Activated CD4-positive, alpha-beta T cell treated with anti-CD3 and anti-CD28 coated beads, Interleukin-2, Interleukin-6, amounts not matched to agents 100 ng/mL and 50 ng/mL, durations not matched to agents 16 hours and 8 hours (primary cell): ENCODE results near the gene SEC14L6.
"Not testable (repeated sequence)": the region's sequence is repeated elsewhere in the genome, so short reads cannot be mapped to it uniquely, and the experiment has no call there.

Experiments
- DNase-seq: peaks from one replicate; pipeline ENCODE4 v3.0.0-alpha.2; 2020

Gene SEC14L6

DNA sequence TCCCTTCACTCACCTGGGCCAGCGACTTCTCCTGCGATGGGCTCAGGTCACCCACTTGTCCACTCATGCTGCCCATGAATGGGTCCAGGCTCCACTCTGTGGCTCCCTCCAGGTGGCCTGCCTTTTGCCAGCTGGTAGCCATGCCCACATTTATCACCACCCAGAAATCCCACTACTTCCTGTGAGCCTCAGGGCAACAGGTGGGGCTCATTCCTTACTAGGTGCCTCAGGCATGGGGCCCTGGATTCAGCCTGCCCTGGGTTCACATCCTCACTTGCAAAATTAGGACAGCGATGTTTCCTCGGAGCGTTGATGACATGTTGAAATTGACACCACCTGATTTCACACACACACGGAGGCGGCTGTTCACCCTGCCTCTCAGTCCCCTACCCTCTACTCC is at the start of gene SEC14L6:
Gene SEC14L6 (minus strand): TSS at position 126 of the 400 bp plus-strand sequence. CDS start 59 bp downstream, at position 67.
- no peak for DNase-seq

DNA sequence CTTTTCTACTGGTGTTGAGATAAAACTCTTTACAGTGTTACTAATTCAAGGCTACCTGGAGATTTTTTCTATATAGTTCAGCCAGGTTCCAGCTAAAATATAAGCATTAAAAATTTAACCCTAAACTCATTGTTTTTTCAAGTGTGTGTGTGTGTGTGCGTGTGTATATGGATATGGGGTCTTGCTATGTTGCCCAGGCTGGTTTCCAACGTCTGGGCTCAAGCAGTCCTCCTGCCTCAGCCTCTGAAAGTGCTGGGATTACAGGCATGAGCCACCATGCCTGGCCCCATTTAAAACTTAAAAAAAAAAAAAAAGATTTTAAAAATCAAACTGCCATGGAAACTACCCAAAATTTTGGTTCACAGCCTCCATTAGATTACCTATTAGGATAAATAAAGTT is 49.7 kb upstream of the SEC14L6 start:
- DNase-seq = no peak

DNA sequence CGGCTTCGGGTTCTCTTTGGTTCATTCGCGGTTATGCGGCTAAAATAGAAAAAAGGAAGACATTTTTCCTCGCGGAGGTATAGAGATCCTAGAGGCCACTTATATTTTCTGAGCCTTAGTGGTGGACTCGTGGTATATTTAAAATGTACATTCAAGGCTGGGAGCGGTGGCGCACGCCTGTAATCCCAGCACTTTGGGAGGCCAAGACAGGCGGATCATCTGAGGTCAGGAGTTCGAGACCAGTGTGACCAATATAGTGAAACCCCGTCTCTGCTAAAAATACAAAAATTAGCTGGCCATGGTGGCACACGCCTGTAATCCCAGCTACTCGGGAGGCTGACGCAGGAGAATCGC is 45.8 kb upstream of the SEC14L6 start:
- not testable (repeated sequence) for DNase-seq

DNA sequence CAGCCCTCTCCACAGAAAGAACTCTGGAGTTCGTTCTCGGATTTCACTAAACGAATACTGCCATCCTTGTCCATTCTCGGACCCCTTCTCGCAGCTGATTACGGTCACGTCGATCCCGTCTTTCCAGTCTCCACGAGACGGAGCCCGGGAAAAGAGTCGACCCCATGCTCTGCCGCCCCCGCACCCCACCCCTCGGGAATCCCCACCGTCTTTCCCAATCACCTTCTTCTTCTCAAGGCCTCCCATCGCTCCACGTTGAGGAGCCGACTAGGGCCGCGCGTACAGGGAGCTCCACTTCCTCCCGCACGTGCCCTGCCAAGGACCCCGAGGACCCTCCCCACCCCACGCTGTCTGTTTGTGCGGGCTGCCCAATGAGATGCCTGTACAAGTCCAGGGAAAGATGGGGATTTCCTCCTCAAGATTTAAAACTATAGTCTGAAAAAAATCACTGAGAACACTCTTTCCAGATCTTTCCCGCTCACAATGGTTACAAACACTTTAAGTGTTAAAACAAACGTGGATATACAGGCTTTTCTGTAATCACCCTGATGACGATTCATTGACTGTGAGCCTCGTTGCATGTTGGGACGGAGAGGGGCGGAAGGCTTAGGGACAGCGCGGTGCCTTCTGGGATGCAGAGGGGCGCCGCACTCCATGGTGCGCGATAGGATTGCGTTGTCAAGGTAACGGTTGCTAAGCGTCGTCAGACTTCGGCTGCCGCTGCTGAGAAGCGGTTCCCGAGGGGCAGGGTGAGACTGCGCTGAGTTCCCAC is 45.2 kb upstream of the SEC14L6 start, which contains the start of gene PES1:
Gene PES1 (minus strand): TSS at position 323 of the 772 bp plus-strand sequence. CDS start 77 bp downstream, at position 246.
- DNase-seq = peak; percentile 96

DNA sequence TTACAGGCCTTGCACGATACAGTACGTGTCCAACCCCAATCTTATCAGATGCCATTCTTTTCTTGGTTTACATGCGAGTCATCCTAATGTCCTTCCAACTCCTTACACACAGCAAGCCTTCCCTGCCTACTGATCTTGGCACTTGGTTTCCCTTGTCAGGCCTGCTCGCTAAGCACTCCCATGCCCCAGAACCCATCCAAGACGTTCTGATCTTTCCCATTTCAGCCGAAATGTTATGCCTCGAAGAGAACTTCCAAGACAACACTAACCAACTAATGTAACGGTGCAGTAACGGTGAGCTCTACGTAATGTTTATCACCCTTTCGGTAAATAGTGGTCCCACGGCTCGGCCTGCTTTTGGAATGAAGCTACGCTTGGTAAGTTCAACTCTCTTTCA is 44.6 kb upstream of the SEC14L6 start:
- no peak for DNase-seq

DNA sequence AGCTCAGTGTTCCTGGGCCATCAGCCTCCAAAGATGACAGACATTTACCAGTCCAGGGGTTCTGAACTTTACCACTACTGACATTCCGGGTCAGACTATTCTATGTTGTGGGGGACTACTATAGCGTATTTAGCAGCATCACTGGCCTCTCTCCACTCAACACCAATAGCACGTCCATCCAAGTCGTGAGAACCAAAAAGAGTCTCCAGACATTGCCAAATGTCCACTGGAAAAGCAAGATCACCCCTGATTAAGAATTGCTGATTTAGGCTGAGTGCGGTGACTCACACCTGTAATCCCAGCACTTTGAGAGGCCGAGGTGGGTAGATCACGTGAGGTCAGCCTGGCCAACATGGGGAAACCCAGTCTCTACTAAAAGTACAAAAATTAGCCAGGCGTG is 39.9 kb upstream of the SEC14L6 start:
- DNase-seq = no peak

DNA sequence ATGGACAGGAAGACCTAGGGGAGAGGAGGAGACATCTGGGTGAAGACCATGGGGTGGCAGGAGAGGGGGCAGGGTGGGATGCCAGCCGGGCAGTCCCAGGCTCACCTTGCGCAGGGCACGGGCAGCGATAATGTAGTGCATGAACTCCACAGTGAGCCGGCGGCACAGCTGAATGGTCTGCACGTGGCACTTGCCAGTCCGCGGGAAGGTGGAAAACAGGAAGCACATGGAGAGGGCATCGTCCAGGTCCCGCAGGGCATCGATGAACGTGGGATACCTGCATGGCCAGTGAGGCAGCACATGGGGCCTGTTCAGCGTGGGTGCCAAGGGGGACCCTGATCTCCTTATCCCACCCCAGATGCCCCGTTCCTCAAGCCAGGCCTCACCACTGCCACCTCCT is 37.9 kb upstream of the SEC14L6 start:
- no peak for DNase-seq

DNA sequence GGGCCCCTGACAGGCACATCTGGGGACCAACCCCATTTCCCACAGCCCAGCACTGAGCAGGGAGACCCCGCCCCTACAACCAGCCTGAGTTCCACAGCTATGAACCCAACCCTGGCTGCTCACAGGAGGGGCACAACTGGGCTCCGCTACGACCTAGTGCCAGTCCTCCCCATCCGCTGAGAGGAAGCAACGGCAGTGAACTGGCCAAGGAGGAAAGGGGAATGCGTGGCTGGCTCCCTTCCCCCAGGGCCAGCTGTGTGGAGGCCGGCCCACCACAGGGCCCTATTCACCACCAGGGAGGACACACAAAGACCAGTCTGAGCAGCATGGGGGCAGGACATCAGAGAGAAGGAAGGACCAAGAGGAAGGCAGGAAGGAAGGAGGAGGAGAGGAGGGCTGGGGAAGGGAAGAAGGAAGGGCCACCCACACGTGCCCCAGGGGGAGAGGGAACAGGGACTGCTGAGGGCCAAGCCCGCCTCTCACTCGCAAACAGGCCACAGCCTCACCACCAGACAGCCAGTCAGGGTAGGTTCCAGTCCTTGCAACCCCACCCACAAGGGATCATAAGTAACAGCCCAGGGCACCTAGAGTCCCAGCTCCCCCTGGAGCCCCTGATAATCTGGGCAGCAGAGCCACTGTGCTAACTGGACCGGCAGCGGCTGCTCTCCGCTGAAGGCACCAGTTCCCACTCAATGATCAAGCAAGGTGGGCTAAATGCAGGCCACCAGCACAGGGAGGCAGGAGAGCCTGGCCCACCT is 36.4 kb upstream of the SEC14L6 start:
- DNase-seq = no peak

DNA sequence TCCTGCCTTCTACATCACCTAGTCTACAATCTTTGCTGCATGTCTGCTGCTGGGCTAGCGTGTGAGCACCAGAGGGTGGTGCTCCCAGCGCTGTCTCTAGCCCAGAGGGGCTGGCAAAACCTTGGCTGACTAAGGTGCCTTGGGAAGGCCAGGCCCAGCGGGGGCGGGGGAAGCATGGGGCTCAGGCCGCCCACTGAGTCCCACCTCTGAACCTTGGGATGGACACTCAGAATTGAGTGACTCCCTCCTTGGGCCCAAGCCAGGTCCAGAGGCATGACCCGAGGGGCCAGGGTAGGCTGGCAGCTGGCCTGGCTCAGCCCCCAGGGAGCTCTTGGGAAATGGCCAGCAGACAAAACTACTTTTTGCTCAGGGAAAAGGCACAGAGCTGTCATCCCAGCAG is 35.5 kb upstream of the SEC14L6 start:
- no peak for DNase-seq

DNA sequence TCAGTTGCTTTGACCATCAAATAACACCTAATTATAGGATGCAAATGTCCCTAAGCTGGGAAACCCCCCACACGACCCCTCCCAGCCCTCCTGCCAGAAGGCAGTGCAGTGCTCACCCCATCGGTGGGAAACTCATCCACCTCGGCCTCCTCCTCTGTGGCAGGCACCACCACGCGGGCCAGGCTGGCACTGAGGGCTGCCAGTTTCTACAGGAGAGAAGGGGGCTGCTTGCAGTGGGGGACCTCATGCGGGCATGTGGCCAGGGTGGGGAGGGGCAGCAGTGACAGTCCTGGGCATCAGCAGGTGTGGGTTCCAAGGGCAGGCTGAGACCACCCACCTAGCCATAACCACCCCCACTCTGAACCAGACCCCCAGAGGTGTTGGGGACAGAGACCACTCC is 34.4 kb upstream of the SEC14L6 start:
- DNase-seq = no peak

DNA sequence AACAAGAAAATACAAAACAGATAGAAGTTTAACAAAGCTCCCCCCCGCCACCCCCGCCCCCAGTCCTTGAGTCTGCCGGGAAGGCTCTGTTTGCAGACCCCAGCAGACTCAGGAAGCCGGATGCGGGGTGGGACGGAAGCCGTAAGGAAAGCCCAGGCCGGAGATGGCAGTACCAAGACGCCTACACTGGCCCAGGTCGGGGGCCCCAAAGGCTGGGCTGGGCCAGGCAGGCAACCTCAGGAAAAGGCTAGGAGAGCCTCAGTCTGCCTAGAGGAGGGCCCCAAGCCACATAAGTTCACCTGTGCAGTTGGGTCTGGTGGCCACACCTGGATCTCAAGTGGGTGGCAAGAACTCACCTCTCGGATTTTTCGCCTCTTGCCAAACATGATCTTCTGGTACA is 31.9 kb upstream of the SEC14L6 start:
- no peak for DNase-seq

DNA sequence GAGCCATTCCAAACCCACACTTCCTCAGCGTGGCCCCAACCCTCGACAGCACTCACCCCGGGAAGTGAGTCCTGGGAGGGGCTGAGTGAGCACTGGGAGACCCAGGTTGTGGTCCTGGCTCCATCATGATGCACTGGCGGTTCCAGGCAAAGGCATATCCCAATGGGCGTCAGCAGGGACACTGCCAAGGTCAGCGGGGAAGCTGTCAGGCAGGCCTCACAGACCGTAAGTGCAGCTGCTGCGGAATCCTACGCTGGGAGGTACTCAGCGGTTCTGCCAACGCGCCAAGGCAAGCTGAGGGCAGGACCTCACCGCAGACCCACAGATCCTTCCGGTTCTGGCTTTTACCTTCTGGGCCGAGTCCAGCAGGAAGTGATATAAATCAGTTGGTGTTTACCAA is 29.3 kb upstream of the SEC14L6 start:
- no peak for DNase-seq

DNA sequence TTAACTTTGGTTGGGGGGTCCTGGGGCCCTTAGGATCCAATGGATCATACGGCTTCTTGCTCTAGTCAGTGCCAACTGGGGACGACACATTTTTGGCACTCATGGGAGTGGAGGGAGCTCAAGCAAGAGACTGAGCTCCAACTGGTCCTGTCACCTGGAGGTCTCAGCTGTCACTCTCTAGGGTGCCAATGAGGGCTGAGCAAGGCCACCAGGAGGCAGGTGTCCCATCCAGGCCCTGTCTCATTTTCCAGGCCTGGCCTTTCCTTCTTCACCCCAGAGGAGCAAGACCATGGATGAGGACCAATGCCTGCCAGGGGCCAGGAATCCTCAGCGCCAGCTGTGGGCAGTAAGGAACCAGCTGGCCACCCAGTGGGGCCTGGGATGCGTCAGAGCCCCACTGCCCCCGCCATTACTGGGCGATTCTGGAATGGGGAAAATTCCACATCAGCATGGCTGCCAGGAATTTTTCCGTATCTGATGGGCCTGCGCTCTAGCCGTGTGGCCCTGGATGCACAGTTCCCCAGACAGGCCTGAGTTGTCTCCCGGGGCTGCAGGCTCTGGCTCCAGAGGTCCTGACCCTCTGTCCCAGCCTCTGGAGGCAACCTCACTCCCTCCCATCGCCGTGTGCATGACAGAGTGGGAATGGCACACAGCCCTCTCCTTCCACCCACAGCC is 28.6 kb upstream of the SEC14L6 start:
- DNase-seq = no peak

DNA sequence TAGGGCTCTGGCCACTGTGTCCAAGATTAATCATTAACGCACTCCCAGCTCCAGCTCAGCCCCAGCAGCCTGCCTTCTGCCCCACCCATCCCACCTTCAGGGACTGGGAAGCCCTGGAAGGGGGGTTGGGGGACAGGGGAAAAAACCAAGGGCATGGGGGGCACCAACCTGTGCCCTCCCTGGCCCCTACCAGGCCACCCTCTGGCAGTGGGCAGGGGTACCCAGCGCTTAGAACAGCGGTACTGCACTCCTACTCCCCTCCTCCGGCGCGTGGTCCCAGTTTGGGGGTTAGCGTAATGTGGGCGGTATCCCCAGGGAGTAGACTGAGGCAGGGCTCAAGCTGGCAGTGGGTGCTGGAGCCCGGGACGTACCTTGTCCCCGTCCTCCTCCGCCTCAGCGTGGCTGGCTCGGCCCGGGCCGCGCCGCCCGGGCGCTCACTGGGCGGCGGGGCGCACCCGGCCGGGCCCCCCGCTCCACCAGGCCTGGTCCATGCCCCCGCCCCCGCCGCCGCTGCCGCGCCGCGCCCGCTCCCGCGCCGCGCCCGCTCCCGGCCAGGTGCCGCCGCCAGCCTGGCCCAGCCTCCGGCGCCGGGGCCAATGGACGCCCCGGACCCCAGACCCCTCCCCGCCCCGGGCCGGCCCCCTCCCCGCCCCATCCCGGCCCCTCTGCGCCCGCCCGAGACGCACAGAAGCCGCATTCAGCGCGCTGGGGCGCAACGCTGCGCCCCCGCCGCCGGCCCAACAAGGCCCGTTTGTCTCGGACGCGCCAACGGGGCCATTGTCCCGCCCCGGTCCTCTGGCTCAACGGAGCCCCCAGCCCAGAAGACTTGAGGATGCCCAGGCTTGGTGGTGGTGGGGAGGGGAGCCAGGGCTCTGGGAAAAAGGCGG is 27.8 kb upstream of the SEC14L6 start, which contains the start of gene GAL3ST1:
Gene GAL3ST1 (minus strand): TSS at position 571 of the 887 bp plus-strand sequence. CDS start 17,273 bp downstream, outside the sequence.
- DNase-seq = no peak

DNA sequence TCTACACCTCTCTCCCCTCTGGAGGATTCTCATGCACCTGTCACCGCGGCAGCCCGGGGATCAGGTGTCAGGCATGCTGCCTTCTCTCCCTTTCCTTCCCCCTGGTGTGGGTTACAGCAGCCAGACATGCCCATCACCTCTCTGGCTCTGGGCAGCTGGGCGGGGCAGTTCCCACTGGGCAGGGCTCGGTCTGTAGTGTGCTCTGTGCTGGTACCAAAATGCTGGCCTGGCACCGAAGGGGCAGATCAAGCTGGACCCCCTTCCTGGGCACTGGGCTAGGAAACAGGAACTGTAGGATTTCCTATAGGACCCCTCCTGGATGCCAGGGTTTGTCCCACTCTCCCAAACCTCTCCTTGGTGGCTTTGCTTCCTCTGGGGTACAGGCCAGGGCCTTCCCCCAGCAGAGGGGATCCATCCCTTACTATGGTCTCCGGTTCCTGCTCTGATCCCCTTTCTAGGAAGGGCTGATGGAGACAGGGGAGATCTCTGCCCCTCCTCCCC is 27.1 kb upstream of the SEC14L6 start:
- no peak for DNase-seq

DNA sequence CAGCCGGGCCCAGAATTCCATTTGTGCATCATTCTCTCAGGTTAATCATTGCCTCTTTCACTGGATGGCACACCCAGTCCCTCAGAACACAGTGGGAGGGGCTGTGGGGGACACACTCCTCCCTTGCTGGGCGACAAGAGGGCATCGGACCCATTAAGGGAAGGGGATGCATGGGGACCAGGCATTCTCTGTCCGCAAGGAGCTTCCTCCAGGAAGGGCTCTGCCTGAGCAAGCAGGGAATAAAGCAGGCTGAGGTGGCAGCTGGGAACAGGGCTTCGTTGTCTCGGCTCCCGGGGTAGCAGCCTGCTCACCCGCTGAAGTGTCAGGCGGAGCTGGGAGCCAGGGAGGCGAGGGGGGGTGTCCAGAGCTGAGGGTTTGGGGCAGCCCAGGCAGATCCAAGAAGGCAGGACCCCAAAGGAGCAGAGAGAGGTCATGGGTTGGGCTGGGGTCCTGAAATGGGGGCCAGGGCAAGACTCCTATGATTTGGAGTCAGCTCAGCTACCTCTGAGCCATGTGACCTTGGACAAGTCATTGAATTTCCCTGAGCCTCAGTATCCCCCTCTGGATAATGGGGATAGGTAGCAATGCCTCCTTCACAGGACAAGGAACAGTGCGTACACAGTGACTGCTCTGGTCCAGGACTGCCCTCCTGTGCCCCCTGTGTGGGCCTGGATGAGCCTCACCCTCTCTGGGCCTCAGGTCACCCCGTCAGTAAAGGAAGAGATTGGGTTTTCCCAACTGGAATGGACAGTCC is 26.5 kb upstream of the SEC14L6 start:
- DNase-seq = no peak

DNA sequence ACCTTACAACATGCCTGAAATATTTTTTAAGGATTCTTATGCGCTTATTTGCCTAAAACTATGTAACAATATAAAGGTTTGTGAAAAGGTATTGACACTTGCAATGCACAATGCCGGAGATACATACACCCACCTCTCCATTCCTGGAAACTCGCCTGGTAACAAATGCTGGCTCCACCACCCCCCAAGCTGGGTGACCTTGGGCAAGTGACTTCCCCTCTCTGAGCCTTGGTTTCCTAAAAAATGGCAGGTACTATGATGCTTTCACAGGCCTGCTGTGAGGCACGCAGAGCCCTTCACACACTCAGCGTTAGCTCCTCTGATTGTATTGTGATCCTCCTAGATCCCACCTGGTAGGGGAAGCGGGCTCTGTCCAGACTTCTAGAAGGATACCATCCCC is 25.7 kb upstream of the SEC14L6 start:
- no peak for DNase-seq

DNA sequence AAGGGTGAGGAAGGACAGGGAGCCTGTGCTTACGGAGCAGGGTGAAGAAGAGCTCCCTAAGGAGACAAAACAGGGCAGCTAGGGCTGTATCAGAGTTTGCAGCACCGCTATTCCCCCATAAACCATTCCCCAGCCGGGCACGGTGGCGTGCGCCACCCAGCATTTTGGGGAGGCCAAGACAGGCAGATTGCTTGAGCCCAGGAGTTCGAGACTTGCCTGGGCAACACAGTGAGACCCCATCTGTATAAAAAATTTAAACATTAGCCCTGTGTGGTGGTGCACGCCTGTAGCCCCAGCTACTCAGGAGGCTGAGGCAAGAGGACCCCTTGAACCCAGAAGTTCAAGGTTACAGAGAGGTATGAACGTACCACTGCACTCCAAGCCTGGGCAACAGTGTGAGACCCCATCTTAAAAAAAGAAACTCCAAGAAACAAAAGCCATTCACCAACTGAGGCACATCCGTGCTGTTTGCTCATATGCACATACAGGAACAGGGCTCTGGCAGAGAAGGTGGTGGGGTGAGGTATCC is 23.2 kb upstream of the SEC14L6 start:
- no peak for DNase-seq

DNA sequence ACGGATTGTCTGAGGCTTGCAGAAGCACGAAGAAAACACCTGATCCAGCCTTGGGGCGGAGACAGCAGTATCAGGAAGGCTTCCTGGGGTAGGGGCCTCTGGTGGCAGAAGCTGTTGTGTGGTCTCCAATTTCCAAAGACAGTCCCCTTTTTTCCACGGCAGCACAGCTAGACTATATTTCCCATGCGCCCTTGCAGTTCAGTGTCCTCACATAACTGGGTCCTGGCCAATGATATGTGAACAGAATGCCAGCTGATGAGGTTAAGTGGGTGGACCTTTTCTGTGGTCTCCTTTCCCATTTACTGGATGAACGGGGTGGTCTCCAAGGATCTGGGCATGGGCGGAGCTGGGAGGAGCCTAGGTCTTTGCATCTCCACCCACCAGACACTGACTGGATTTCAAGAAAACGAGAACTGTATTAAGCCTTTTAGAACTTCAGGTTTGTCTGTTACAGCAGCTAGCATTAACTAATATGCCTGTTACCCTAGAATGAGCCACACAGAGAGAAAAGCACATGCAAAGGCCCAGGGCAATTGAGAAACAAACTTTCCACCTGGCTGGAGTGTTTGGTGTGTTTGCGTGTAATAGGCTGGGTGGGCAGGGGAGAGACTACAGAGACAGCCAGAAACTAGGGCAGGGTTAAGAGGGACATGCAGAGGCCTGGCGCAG is 21.7 kb upstream of the SEC14L6 start:
- no peak for DNase-seq

DNA sequence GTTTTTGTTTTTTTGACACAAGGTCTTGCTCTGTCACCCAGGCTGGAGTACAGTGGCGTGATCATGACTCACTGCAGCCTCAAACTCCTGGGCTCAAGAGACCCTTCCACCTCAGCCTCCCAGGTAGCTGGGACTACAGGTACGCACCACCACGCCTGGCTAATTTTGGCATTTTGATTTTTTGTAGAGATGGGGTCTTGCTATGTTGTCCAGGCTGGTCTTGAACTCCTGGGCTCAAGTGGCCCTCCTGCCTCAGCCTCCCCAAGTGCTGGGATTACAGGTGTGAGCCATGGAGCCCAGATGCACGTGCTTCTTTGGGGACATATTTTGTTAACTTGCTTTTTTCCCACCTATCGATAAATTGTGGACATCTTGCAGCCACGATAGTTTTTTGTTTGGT is 20.7 kb upstream of the SEC14L6 start:
- not testable (repeated sequence) for DNase-seq

DNA sequence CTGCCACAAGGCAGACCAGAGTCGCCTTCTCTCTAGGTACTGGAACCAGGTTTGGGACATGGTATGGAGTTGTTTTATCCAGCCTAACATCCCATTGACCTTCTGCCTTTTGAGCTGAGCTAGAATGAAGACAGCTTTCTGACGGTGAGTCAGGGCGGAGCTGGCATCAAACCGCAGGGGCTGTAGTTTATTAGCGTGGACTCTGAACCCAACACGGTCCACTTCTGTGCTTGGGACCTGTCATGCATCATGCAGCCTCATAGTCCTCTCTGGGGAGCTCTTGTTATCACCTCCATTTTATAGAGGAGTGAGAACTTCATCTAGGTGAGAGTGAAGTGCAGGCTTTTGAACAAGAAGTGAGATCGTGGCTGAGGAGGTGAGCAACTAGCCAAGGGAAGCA is 19.6 kb upstream of the SEC14L6 start:
- DNase-seq = no peak
